ENCODE results near the gene ZNF735.
"Not testable (repeated sequence)": the region's sequence is repeated elsewhere in the genome, so short reads cannot be mapped to it uniquely, and the experiment has no call there.

ZNF735 gene

GRCh38 chr7:64187408-64187807 lies 19.6 kb upstream of the ZNF735 start:
- Histone ChIP-seq H3K9me3 (ENCODE audit: control insufficient read depth in 2 of 2, low read length in 2 of 2) (peaks cover 0 to 8% of the 10 kb centered on the region in 2 donors), H3K4me3 (ENCODE audit: low read length in 2 of 2) (no peak overlapping the region), H3K4me1 (ENCODE audit: control insufficient read depth, insufficient read depth, low read length) (peaks cover 3% of the 10 kb centered on the region), H3K36me3 (ENCODE audit: control insufficient read depth in 2 of 2, insufficient read depth in 2 of 2, low read length in 2 of 2) (no peaks in the 10 kb centered on the region), H3K27me3 (ENCODE audit: control insufficient read depth in 1 of 2, insufficient read depth in 2 of 2, low read length in 2 of 2) (peaks cover 3 to 6% of the 10 kb centered on the region in 2 donors), H3K9ac (ENCODE audit: low read length in 2 of 2) (no peak overlapping the region), H3K27ac (ENCODE audit: low read length) (no peak overlapping the region)

- no peaks in the 10 kb centered on the region for H3K36me3 ChIP-seq (ENCODE audit: control insufficient read depth in 2 of 2, insufficient read depth in 2 of 2, low read length in 2 of 2)
These were observed 14.8 kb upstream of the ZNF735 start for GRCh38 chr7:64192148-64192704.

GRCh38 chr7:64192775-64193174 lies 14.2 kb upstream of the ZNF735 start:
- H3K36me3 ChIP-seq (ENCODE audit: control insufficient read depth in 2 of 2, insufficient read depth in 2 of 2, low read length in 2 of 2), result no peaks in the 10 kb centered on the region
- no peak overlapping the region for H3K9ac ChIP-seq (ENCODE audit: low read length in 2 of 2)
- no peak overlapping the region for H3K27ac ChIP-seq (ENCODE audit: low read length)
- H3K27me3 ChIP-seq (ENCODE audit: control insufficient read depth in 1 of 2, insufficient read depth in 2 of 2, low read length in 2 of 2), result no peaks in the 10 kb centered on the region
- no peaks in the 10 kb centered on the region for H3K4me1 ChIP-seq (ENCODE audit: control insufficient read depth, insufficient read depth, low read length)
- peaks cover 0 to 6% of the 10 kb centered on the region in 2 donors for H3K9me3 ChIP-seq (ENCODE audit: control insufficient read depth in 2 of 2, low read length in 2 of 2)
- no peak overlapping the region for H3K4me3 ChIP-seq (ENCODE audit: low read length in 2 of 2)

More at GRCh38 chr7:64192148-64192704, 14.8 kb upstream of the ZNF735 start:
- no peaks in the 10 kb centered on the region for H3K4me1 ChIP-seq (ENCODE audit: control insufficient read depth, insufficient read depth, low read length)
- H3K27me3 ChIP-seq (ENCODE audit: control insufficient read depth in 1 of 2, insufficient read depth in 2 of 2, low read length in 2 of 2), result no peaks in the 10 kb centered on the region
- no peak overlapping the region for H3K27ac ChIP-seq (ENCODE audit: low read length)
- H3K9me3 ChIP-seq (ENCODE audit: control insufficient read depth in 2 of 2, low read length in 2 of 2), result peaks cover 0 to 11% of the 10 kb centered on the region in 2 donors
- no peak overlapping the region for H3K9ac ChIP-seq (ENCODE audit: low read length in 2 of 2)
- no peak overlapping the region for H3K4me3 ChIP-seq (ENCODE audit: low read length in 2 of 2)

- H3K27me3 ChIP-seq (ENCODE audit: control insufficient read depth in 1 of 2, insufficient read depth in 2 of 2, low read length in 2 of 2); H3K9ac ChIP-seq (ENCODE audit: low read length in 2 of 2); H3K27ac ChIP-seq (ENCODE audit: low read length); H3K9me3 ChIP-seq (ENCODE audit: control insufficient read depth in 2 of 2, low read length in 2 of 2); H3K4me1 ChIP-seq (ENCODE audit: control insufficient read depth, insufficient read depth, low read length); H3K36me3 ChIP-seq (ENCODE audit: control insufficient read depth in 2 of 2, insufficient read depth in 2 of 2, low read length in 2 of 2); H3K4me3 ChIP-seq (ENCODE audit: low read length in 2 of 2): not testable (repeated sequence)
These were observed 12.8 kb downstream of the ZNF735 start for GRCh38 chr7:64219710-64220298.

GRCh38 chr7:64223366-64223765 lies 16.4 kb downstream of the ZNF735 start:
- Histone ChIP-seq H3K36me3 (ENCODE audit: control insufficient read depth in 2 of 2, insufficient read depth in 2 of 2, low read length in 2 of 2) (no peaks in the 10 kb centered on the region), H3K4me1 (ENCODE audit: control insufficient read depth, insufficient read depth, low read length) (no peaks in the 10 kb centered on the region), H3K9ac (ENCODE audit: low read length in 2 of 2) (no peak overlapping the region), H3K27me3 (ENCODE audit: control insufficient read depth in 1 of 2, insufficient read depth in 2 of 2, low read length in 2 of 2) (no peaks in the 10 kb centered on the region), H3K9me3 (ENCODE audit: control insufficient read depth in 2 of 2, low read length in 2 of 2) (peaks cover 8 to 12% of the 10 kb centered on the region in 2 donors), H3K27ac (ENCODE audit: low read length) (no peak overlapping the region), H3K4me3 (ENCODE audit: low read length in 2 of 2) (no peak overlapping the region)

GRCh38 chr7:64228174-64228573 lies 21.2 kb downstream of the ZNF735 start, which contains the start of gene ZNF679:
TSS of gene ZNF679 (plus strand) at chr7:64228474. CDS start at chr7:64249118, 20,644 bp downstream.
- H3K9me3 ChIP-seq (ENCODE audit: control insufficient read depth in 2 of 2, low read length in 2 of 2); H3K36me3 ChIP-seq (ENCODE audit: control insufficient read depth in 2 of 2, insufficient read depth in 2 of 2, low read length in 2 of 2); H3K27ac ChIP-seq (ENCODE audit: low read length): not testable (repeated sequence)

GRCh38 chr7:64266341-64266919 lies 59.4 kb downstream of the ZNF735 start:
- Histone ChIP-seq H3K27ac (ENCODE audit: low read length) (no peak overlapping the region), H3K27me3 (ENCODE audit: control insufficient read depth in 1 of 2, insufficient read depth in 2 of 2, low read length in 2 of 2) (no peaks in the 10 kb centered on the region), H3K9me3 (ENCODE audit: control insufficient read depth in 2 of 2, low read length in 2 of 2) (peaks cover 4 to 10% of the 10 kb centered on the region in 2 donors), H3K36me3 (ENCODE audit: control insufficient read depth in 2 of 2, insufficient read depth in 2 of 2, low read length in 2 of 2) (no peaks in the 10 kb centered on the region), H3K4me3 (ENCODE audit: low read length in 2 of 2) (no peak overlapping the region), H3K9ac (ENCODE audit: low read length in 2 of 2) (no peak overlapping the region), H3K4me1 (ENCODE audit: control insufficient read depth, insufficient read depth, low read length) (no peaks in the 10 kb centered on the region)

More at GRCh38 chr7:64228174-64228573, 21.2 kb downstream of the ZNF735 start, which contains the start of gene ZNF679:
- H3K9ac ChIP-seq (ENCODE audit: low read length in 2 of 2); H3K27me3 ChIP-seq (ENCODE audit: control insufficient read depth in 1 of 2, insufficient read depth in 2 of 2, low read length in 2 of 2); H3K4me3 ChIP-seq (ENCODE audit: low read length in 2 of 2); H3K4me1 ChIP-seq (ENCODE audit: control insufficient read depth, insufficient read depth, low read length): not testable (repeated sequence)
